Mesenchymal stem cell (in vitro differentiated cells and primary cell): ENCODE data around the gene TLX2.

Experiments
- DNase-seq: peaks from one replicate; pipeline ENCODE4 v3.0.0-alpha.2; 2013
- H2AFZ ChIP-seq: one replicate; pipeline ENCODE4 v1.6.1; 2013; ENCODE audit warnings: low read depth, mild to moderate bottlenecking, control low read depth, inconsistent platforms, low read length, moderate library complexity
- H2AK5ac ChIP-seq: 2 replicates; pipeline ENCODE4 v1.6.1; 2013; ENCODE audit warnings: low read length, moderate library complexity, mild to moderate bottlenecking, inconsistent platforms; ENCODE audit not compliant: severe bottlenecking
- H2BK120ac ChIP-seq: one replicate; pipeline ENCODE4 v1.6.1; 2013; ENCODE audit warnings: low read depth, mild to moderate bottlenecking, inconsistent platforms, low read length, moderate library complexity
- H2BK12ac ChIP-seq, 2 experiments: one replicate each; pipeline ENCODE4 v1.6.1; 2013; ENCODE audit warnings: inconsistent platforms in 2 of 2, low read length in 2 of 2, mild to moderate bottlenecking in 2 of 2, moderate library complexity in 2 of 2, control low read depth in 1 of 2
- H2BK15ac ChIP-seq: one replicate; pipeline ENCODE4 v1.6.1; 2013; ENCODE audit warnings: mild to moderate bottlenecking, low read depth, inconsistent platforms; ENCODE audit not compliant: poor library complexity, severe bottlenecking
- H2BK5ac ChIP-seq: 2 replicates; pipeline ENCODE4 v1.6.1; 2013; ENCODE audit warnings: low read depth, mild to moderate bottlenecking, low read length, control low read depth, inconsistent platforms; ENCODE audit not compliant: poor library complexity, severe bottlenecking
- H3K14ac ChIP-seq, 2 experiments: one replicate each; pipeline ENCODE4 v1.6.1; 2013; ENCODE audit warnings: inconsistent platforms in 2 of 2, low read length in 2 of 2, control low read depth in 1 of 2, mild to moderate bottlenecking in 1 of 2, moderate library complexity in 1 of 2
- H3K18ac ChIP-seq, 2 experiments: one replicate each; pipeline ENCODE4 v1.6.1; 2013; ENCODE audit warnings: inconsistent platforms in 2 of 2, low read length in 2 of 2, control low read depth in 1 of 2, low read depth in 1 of 2, mild to moderate bottlenecking in 1 of 2
- H3K23ac ChIP-seq, 2 experiments: one replicate each; pipeline ENCODE4 v1.6.1; 2013; ENCODE audit warnings: inconsistent platforms in 2 of 2, low read length in 2 of 2, mild to moderate bottlenecking in 2 of 2, moderate library complexity in 2 of 2, control low read depth in 1 of 2
- H3K27ac ChIP-seq: 2 replicates; pipeline ENCODE4 v1.5.1; 2013; ENCODE audit warnings: mild to moderate bottlenecking, moderate library complexity, low read length, control low read depth, inconsistent platforms; ENCODE audit not compliant: poor library complexity, severe bottlenecking
- H3K27me3 ChIP-seq, 2 experiments: 2 replicates each; pipeline versions ENCODE4 v1.6.1 to v1.7.0; 2013; ENCODE audit warnings: low read length in 2 of 2, mild to moderate bottlenecking in 2 of 2, moderate library complexity in 2 of 2, control low read depth in 1 of 2, inconsistent platforms in 1 of 2; ENCODE audit not compliant: control insufficient read depth in 1 of 2, insufficient read depth in 1 of 2
- H3K36me3 ChIP-seq, 2 experiments: 2 replicates each; pipeline versions ENCODE4 v1.6.1 to v1.7.0; 2013; ENCODE audit warnings: low read length in 2 of 2, control low read depth in 1 of 2, inconsistent platforms in 1 of 2, low read depth in 1 of 2, mild to moderate bottlenecking in 1 of 2; ENCODE audit not compliant: insufficient read depth in 2 of 2, control insufficient read depth in 1 of 2
- H3K4ac ChIP-seq, 2 experiments: one replicate each; pipeline ENCODE4 v1.6.1; 2013; ENCODE audit warnings: inconsistent platforms in 2 of 2, low read length in 2 of 2, mild to moderate bottlenecking in 2 of 2, moderate library complexity in 2 of 2, control low read depth in 1 of 2, low read depth in 1 of 2
- H3K4me1 ChIP-seq: 2 replicates; pipeline ENCODE4 v1.6.1; 2013; ENCODE audit warnings: low read depth, low read length, control low read depth; ENCODE audit not compliant: control insufficient read depth, insufficient read depth
- H3K4me2 ChIP-seq: 2 replicates; pipeline ENCODE4 v1.6.1; 2013; ENCODE audit warnings: low read length, mild to moderate bottlenecking, inconsistent platforms; ENCODE audit not compliant: poor library complexity, severe bottlenecking
- H3K4me3 ChIP-seq, 2 experiments: 2 replicates each; pipeline versions ENCODE4 v1.5.1 to v1.7.0; 2013; ENCODE audit warnings: low read length in 2 of 2, mild to moderate bottlenecking in 2 of 2, control low read depth in 1 of 2, low read depth in 1 of 2; ENCODE audit not compliant: insufficient read depth in 1 of 2
- H3K79me1 ChIP-seq: replicated peaks from 2 replicates; pipeline ENCODE4 v1.6.1; 2013; ENCODE audit warnings: mild to moderate bottlenecking, control low read depth, low read length, inconsistent platforms; ENCODE audit not compliant: poor library complexity, severe bottlenecking
- H3K9ac ChIP-seq: 2 replicates; pipeline ENCODE4 v1.7.0; 2013; ENCODE audit warnings: mild to moderate bottlenecking, low read length, moderate library complexity
- H3K9me3 ChIP-seq: 2 replicates; pipeline ENCODE4 v1.7.0; 2013; ENCODE audit warnings: mild to moderate bottlenecking, low read length; ENCODE audit not compliant: control insufficient read depth
- H4K8ac ChIP-seq: one replicate; pipeline ENCODE4 v1.6.1; 2013; ENCODE audit warnings: inconsistent platforms, mild to moderate bottlenecking, low read length, moderate library complexity
- H4K91ac ChIP-seq: one replicate; pipeline ENCODE4 v1.6.1; 2013; ENCODE audit warnings: mild to moderate bottlenecking, low read length, inconsistent platforms
- WGBS: methylation state at CpG from one replicate; pipeline ENCODE4 v1.1.7; 2013; ENCODE audit warnings: mixed read lengths; 5-methylcytosine and 5-hydroxymethylcytosine counted together

Gene TLX2

GRCh38 chr2:74529357-74530238, 15.3 kb downstream of the TLX2 start, which contains the start of the genes AUP1 and HTRA2:
AUP1 (minus strand) TSS chr2:74529706; CDS start chr2:74529629, 77 bp downstream.
HTRA2 (plus strand) TSS chr2:74529933; CDS start chr2:74530007, 74 bp downstream.
- Histone ChIP-seq H3K36me3 (peaks cover 49 to 67% of the 10 kb centered on the region in 2 experiments), H2BK120ac (peak within 1 kb of the TSS; percentile 45), H4K91ac (peak within 1 kb of the TSS; percentile 86), H3K27ac (peak within 1 kb of the TSS; percentile 77), H2AFZ (peak within 1 kb of the TSS; percentile 84), H3K4me3 (peak within 1 kb of the TSS; percentile 80 to 97), H3K4ac (peak within 1 kb of the TSS; percentile 52 to 77), H3K23ac (peak within 1 kb of the TSS in 1 of 2 experiments; percentile 71), H2BK15ac (peak within 1 kb of the TSS; percentile 44), H3K9me3 (no peaks in the 10 kb centered on the region), H3K18ac (peak within 1 kb of the TSS; percentile 93), H3K9ac (peak within 1 kb of the TSS; percentile 98), H2BK5ac (peak within 1 kb of the TSS; percentile 81), H2AK5ac (no peak within 1 kb of the TSS), H3K14ac (peak within 1 kb of the TSS in 1 of 2 experiments; percentile 82), H4K8ac (peak within 1 kb of the TSS; percentile 96), H3K4me2 (peak within 1 kb of the TSS; percentile 92), H3K27me3 (no peaks in the 10 kb centered on the region), H2BK12ac (peak within 1 kb of the TSS in 1 of 2 experiments; percentile 64), H3K4me1 (peaks cover 17% of the 10 kb centered on the region), H3K79me1 (peaks cover 29% of the 10 kb centered on the region)
- peak; percentile 99 for DNase-seq
- WGBS, result under 1% methylated on average over 83 of the region's 87 CpGs

GRCh38 chr2:74530239-74531187, 16.3 kb downstream of the TLX2 start:
- 18% methylated on average over 54 of the region's 54 CpGs for WGBS
- H3K4ac ChIP-seq, result peak overlapping the region; percentile 8 to 46
- H3K27me3 ChIP-seq, result no peaks in the 10 kb centered on the region
- peak; percentile 55 for DNase-seq
- H2BK5ac ChIP-seq, result no peak overlapping the region
- H3K23ac ChIP-seq, result peak overlapping the region in 1 of 2 experiments; percentile 71
- H2AK5ac ChIP-seq, result no peak overlapping the region
- H3K4me2 ChIP-seq, result peak overlapping the region; percentile 86
- H3K9me3 ChIP-seq, result no peaks in the 10 kb centered on the region
- H3K36me3 ChIP-seq, result peaks cover 46 to 62% of the 10 kb centered on the region in 2 experiments
- peak overlapping the region; percentile 45 to 77 for H3K18ac ChIP-seq
- H2BK15ac ChIP-seq, result peak overlapping the region; percentile 44
- peak overlapping the region; percentile 47 for H4K91ac ChIP-seq
- H3K4me1 ChIP-seq, result peaks cover 17% of the 10 kb centered on the region
- peak overlapping the region; percentile 56 for H4K8ac ChIP-seq
- peak overlapping the region; percentile 78 to 97 for H3K4me3 ChIP-seq
- H3K14ac ChIP-seq, result peak overlapping the region in 1 of 2 experiments; percentile 82
- H3K9ac ChIP-seq, result peak overlapping the region; percentile 98
- H2BK120ac ChIP-seq, result peak overlapping the region; percentile 45
- no peak overlapping the region for H3K27ac ChIP-seq
- H2AFZ ChIP-seq, result peak overlapping the region; percentile 65
- peak overlapping the region in 1 of 2 experiments; percentile 40 for H2BK12ac ChIP-seq
- peaks cover 29% of the 10 kb centered on the region for H3K79me1 ChIP-seq

- Histone ChIP-seq H4K91ac (no peak overlapping the region), H3K9me3 (no peaks in the 10 kb centered on the region), H2BK120ac (no peak overlapping the region), H3K14ac (no peak overlapping the region), H2BK5ac (no peak overlapping the region), H2AK5ac (no peak overlapping the region), H3K4me3 (peak overlapping the region in 1 of 2 experiments; percentile 97), H3K27ac (no peak overlapping the region), H3K36me3 (peaks cover 34 to 50% of the 10 kb centered on the region in 2 experiments), H2BK15ac (no peak overlapping the region), H2BK12ac (no peak overlapping the region), H3K27me3 (no peaks in the 10 kb centered on the region), H2AFZ (no peak overlapping the region), H3K4me2 (no peak overlapping the region), H3K23ac (no peak overlapping the region), H3K18ac (no peak overlapping the region), H3K79me1 (peaks cover 26% of the 10 kb centered on the region), H3K9ac (peak overlapping the region; percentile 98), H4K8ac (no peak overlapping the region), H3K4me1 (peaks cover 17% of the 10 kb centered on the region), H3K4ac (no peak overlapping the region)
- DNase-seq, result no peak
- 93% methylated on average over 7 of the region's 7 CpGs for WGBS
Observed at GRCh38 chr2:74531666-74532065, 17.4 kb downstream of the TLX2 start.
